ENCODE results near the gene TCTN2. TPM values are rescaled to one million over a fixed set of nuclear protein-coding genes. Genes with fewer than 3 reads are reported as not detected.

TCTN2 gene
- total RNA-seq, 1 donor from 2014 or later: 15.8 TPM

DNA sequence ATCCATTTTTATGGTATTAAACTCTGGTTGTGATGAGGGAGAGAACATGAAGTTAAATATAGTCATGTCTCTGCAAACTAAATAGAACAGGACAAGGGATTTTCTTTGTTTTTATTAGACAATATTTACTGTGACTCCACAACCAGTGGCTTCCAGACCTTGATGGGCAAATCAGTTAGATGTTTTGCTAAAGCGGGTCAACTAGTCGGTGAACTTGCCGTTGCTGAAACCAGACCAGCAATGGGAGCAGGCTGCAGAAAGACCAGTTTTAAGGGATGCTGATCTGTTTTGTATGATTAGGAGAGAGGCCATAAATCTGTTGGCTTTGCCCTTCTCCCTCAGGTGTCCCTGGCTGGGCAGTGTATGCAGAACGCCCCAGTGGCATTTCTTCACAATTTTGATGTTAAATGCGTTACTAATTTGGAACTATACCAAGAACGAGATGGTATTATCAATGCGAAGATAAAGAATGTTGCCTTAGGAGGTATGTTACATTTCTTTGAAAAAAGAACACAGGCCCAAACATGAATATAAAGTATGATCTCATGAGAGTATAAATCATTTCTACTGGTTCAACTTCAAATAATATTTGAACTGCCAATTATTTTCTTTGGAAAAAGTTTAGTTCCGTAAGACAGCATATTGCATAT is 19.4 kb downstream of the TCTN2 start:
- Histone ChIP-seq H3K79me2 (ENCODE audit: low read depth) (no peaks in the 10 kb centered on the region), H3K27ac (no peak overlapping the region), H3K4me2 (no peak overlapping the region), H3K4me3 (no peak overlapping the region), H3F3A (ENCODE audit: low read depth) (no peaks in the 10 kb centered on the region), H3K36me3 (no peaks in the 10 kb centered on the region), H2AFZ (replicated peaks) (no peak overlapping the region), H3K9me3 (ENCODE audit: low read depth) (no peaks in the 10 kb centered on the region), H3K9ac (no peak overlapping the region), H3K27me3 (no peaks in the 10 kb centered on the region), H4K20me1 (ENCODE audit: low read depth) (no peaks in the 10 kb centered on the region), H3K4me1 (no peaks in the 10 kb centered on the region)
- TF ChIP-seq EZH2 (IDR thresholded peaks at IDR 0.05) (no peak), EZH2phosphoT487 (IDR thresholded peaks at IDR 0.05) (no peak)
- TF ChIP-seq, protein P1, sequence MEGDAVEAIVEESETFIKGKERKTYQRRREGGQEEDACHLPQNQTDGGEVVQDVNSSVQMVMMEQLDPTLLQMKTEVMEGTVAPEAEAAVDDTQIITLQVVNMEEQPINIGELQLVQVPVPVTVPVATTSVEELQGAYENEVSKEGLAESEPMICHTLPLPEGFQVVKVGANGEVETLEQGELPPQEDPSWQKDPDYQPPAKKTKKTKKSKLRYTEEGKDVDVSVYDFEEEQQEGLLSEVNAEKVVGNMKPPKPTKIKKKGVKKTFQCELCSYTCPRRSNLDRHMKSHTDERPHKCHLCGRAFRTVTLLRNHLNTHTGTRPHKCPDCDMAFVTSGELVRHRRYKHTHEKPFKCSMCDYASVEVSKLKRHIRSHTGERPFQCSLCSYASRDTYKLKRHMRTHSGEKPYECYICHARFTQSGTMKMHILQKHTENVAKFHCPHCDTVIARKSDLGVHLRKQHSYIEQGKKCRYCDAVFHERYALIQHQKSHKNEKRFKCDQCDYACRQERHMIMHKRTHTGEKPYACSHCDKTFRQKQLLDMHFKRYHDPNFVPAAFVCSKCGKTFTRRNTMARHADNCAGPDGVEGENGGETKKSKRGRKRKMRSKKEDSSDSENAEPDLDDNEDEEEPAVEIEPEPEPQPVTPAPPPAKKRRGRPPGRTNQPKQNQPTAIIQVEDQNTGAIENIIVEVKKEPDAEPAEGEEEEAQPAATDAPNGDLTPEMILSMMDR (IDR thresholded peaks at IDR 0.05): no peak
- Mint-ChIP-seq H3K4me1 (no peaks in the 10 kb centered on the region), H3K27me3 (ENCODE audit: insufficient read depth, low read depth) (no peaks in the 10 kb centered on the region), H3K36me3 (peaks cover 27% of the 10 kb centered on the region), H3K4me3 (no peak overlapping the region), H3K27ac (no peak overlapping the region), H3K9me3 (no peaks in the 10 kb centered on the region)
- no peak for DNase-seq (ENCODE audit: low spot score)

DNA sequence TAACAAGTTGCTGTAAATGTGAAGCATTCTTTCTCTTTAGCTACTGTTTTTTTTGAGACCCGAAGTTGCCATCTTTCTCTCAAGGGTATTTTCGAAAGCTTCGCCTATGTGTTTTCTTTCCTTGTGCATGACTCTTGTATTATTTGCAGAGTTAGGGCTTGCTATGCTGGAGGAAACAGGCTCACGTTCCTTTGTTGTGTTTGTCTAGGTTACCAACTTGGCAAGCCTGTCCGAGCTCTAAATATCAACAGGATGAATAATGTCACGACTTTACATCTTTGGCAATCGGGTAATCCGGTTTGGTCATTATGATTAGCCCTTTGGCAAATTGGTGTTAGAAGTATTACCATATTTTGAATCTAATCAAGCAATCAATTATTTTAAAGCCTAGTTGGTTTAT is 25.3 kb downstream of the TCTN2 start:
- Histone ChIP-seq H3K4me3 (no peak overlapping the region), H3K36me3 (no peaks in the 10 kb centered on the region), H3F3A (ENCODE audit: low read depth) (no peaks in the 10 kb centered on the region), H3K4me1 (no peaks in the 10 kb centered on the region), H3K27ac (peak overlapping the region; percentile 18), H3K27me3 (no peaks in the 10 kb centered on the region), H2AFZ (replicated peaks) (no peak overlapping the region), H3K4me2 (no peak overlapping the region), H4K20me1 (ENCODE audit: low read depth) (no peaks in the 10 kb centered on the region), H3K9me3 (ENCODE audit: low read depth) (no peaks in the 10 kb centered on the region), H3K9ac (no peak overlapping the region), H3K79me2 (ENCODE audit: low read depth) (no peaks in the 10 kb centered on the region)
- H3K36me3 Mint-ChIP-seq: peaks cover 25% of the 10 kb centered on the region
- no peaks in the 10 kb centered on the region for H3K9me3 Mint-ChIP-seq
- no peaks in the 10 kb centered on the region for H3K27me3 Mint-ChIP-seq (ENCODE audit: insufficient read depth, low read depth)
- H3K4me3 Mint-ChIP-seq: no peak overlapping the region
- no peaks in the 10 kb centered on the region for H3K4me1 Mint-ChIP-seq
- no peak overlapping the region for H3K27ac Mint-ChIP-seq
- TF ChIP-seq, protein P1 (IDR thresholded peaks at IDR 0.05): no peak
- no peak for TF ChIP-seq EZH2 (IDR thresholded peaks at IDR 0.05)
- no peak for TF ChIP-seq EZH2phosphoT487 (IDR thresholded peaks at IDR 0.05)
- DNase-seq (ENCODE audit: low spot score): no peak

DNA sequence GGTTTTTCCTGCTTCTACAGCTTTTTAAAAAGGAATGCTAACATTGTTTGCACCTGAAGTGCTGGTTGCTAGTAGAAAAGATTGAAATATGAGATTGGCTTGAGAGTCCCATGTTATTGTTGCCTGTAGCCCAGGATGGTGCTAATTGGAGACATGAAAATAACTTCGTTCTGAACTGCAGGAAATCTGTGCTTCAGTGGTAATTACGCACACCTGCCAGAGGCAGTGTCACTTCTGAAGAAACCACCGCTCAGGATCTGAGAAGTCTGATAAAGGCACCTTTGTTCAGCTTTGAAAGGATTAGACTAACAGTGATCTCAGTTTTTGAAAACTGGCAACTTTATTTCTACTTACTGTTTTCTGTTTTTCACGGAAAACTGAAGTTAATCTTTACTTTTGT is 25.7 kb downstream of the TCTN2 start:
- Histone ChIP-seq H4K20me1 (ENCODE audit: low read depth) (no peaks in the 10 kb centered on the region), H3K27me3 (no peaks in the 10 kb centered on the region), H2AFZ (replicated peaks) (no peak overlapping the region), H3K4me1 (no peaks in the 10 kb centered on the region), H3K4me3 (no peak overlapping the region), H3K27ac (peak overlapping the region; percentile 18), H3F3A (ENCODE audit: low read depth) (no peaks in the 10 kb centered on the region), H3K4me2 (no peak overlapping the region), H3K36me3 (no peaks in the 10 kb centered on the region), H3K9ac (peak overlapping the region; percentile 43), H3K79me2 (ENCODE audit: low read depth) (no peaks in the 10 kb centered on the region), H3K9me3 (ENCODE audit: low read depth) (no peaks in the 10 kb centered on the region)
- Mint-ChIP-seq H3K27ac (no peak overlapping the region), H3K36me3 (peaks cover 23% of the 10 kb centered on the region), H3K9me3 (no peaks in the 10 kb centered on the region), H3K4me1 (no peaks in the 10 kb centered on the region), H3K27me3 (ENCODE audit: insufficient read depth, low read depth) (no peaks in the 10 kb centered on the region), H3K4me3 (no peak overlapping the region)
- DNase-seq (ENCODE audit: low spot score): peak; percentile 35
- TF ChIP-seq, protein P1 (IDR thresholded peaks at IDR 0.05): no peak
- TF ChIP-seq EZH2phosphoT487 (IDR thresholded peaks at IDR 0.05) (no peak), EZH2 (IDR thresholded peaks at IDR 0.05) (no peak)
